NCI-H187 treated with DMSO at 0.1 percent for 48 hours (cell line): ENCODE measurements around the gene ARHGAP22.

Experiments
- DNase-seq: peaks from one replicate; lab custom pipeline; 2025; lab: John Stamatoyannopoulos, UW

Gene ARHGAP22

GRCh38 chr10:48463318-48464003, 141.4 kb downstream of the ARHGAP22 start:
- DNase-seq, result no peak

DNA sequence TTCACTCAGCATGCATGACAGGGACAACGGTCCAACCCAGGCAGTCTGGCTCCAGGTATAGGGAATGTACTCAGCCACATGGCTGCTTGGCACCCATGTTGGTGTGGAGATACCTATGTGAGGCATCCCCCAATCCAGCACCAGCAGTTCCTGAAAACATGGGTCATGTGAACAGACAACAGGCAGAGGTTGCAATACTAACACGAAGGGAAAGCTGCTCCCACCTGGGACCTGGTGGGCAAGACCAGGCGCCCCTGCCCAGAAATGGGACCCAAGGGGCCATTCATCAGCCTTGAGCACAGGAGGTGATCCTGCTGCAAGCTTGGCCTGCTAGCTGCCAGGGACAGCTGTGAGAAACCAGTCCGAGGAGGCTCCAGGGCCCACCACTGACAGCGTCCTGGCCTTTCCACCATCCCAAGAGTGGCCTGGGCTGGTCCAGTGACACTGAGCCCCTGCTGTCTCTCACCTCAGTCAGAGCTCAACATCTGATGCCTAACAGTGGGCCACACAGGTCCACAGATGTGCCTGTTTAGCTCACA, 142.3 kb downstream of the ARHGAP22 start:
- DNase-seq, result no peak

GRCh38 chr10:48461623-48462481, 143.0 kb downstream of the ARHGAP22 start:
- no peak for DNase-seq

- no peak for DNase-seq
Observed at GRCh38 chr10:48460182-48460581, 144.7 kb downstream of the ARHGAP22 start.

DNA sequence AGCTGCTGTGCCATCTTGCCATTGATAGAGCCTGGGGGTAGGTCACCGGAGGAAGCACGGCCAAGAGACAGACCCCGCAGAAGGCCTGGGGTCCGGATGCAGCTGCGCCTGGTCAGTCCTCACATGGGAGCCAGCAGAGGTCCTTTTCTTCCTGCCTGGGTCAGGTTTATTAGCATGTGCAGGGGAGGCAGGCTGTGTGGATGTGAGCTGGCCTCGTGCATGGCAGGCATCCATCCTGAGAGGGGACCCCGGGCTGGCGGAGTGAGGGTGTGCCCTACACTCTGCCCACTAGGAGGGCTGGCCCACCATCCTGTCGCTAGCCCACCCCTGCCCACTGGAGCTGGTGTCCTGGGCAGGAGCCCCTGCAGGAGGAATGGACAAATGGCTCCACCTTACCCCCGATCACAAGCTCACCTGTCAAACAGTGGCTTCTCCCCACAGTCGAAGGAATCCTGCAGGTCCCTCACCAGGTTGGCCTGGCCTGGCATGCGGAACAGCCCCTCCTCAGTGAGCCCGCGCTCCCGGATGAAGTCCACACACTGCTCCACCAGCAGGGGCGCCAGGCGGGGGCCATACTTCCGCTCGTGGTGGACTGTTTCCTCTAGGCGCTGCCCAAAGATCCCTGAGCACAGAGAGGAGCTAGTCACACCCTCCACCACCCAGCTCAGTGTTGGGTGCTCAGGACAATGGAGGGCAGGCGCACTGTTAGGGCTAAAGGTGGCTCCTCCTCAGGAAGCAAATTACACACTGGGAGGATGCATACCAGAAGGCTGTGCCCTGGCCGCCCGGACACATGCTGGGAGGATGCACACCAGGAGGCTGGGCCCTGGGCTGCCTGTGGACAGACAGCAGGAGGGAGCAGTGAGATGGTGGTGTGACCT, 145.4 kb downstream of the ARHGAP22 start:
- DNase-seq, result no peak

- no peak for DNase-seq
Observed at GRCh38 chr10:48458662-48459048, 146.2 kb downstream of the ARHGAP22 start.

- DNase-seq, result no peak
Observed at GRCh38 chr10:48457949-48458661, 146.8 kb downstream of the ARHGAP22 start.

- DNase-seq, result no peak
Observed at GRCh38 chr10:48456808-48457761, 147.8 kb downstream of the ARHGAP22 start.

GRCh38 chr10:48456361-48456804, 148.5 kb downstream of the ARHGAP22 start:
- DNase-seq, result no peak

GRCh38 chr10:48455392-48456151, 149.3 kb downstream of the ARHGAP22 start:
- no peak for DNase-seq

GRCh38 chr10:48455055-48455391, 149.8 kb downstream of the ARHGAP22 start:
- no peak for DNase-seq

GRCh38 chr10:48454302-48455054, 150.4 kb downstream of the ARHGAP22 start:
- DNase-seq, result no peak

DNA sequence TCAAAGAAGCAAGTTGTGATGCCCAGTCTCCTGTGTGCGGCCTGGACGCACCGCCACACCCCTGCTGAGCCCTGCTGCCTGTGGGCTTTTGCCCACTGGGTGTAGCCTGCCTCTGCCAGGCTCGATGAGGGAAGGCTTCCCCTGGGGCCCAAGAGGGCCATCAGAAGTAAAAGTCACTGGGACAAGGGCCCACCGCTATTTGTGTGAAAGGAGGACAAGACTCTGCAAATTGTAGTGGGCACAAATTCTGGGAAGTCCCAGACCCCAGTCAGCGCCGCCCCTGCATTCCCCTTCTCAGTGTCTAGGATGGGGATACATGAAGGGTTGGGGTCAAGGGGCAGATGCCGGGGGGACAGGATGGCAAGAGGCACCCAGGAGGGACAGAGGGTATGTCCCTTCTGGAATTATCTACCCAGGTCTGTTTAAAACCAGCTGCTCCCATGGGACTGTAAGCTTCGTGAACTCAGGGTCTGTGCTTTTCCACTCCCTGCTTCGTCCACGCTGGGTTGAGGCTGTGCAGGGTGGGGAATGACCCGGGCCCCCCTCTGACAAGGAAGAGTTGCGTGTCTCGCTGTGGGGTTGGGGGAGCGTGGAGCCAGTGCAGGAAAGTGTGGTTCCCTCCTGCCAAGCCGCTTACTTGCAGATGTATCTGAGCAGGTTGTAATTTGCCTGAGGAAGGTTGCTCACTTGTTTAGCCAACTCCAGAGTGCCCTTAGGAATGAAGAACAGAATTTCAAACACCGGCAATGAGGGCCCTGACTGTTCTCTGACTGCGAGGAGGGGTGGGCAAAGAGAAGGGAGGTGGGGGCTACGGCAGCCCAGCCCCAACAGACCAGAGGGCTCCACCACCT, 151.2 kb downstream of the ARHGAP22 start:
- DNase-seq, result no peak

GRCh38 chr10:48452879-48453412, 151.9 kb downstream of the ARHGAP22 start:
- DNase-seq, result no peak

DNA sequence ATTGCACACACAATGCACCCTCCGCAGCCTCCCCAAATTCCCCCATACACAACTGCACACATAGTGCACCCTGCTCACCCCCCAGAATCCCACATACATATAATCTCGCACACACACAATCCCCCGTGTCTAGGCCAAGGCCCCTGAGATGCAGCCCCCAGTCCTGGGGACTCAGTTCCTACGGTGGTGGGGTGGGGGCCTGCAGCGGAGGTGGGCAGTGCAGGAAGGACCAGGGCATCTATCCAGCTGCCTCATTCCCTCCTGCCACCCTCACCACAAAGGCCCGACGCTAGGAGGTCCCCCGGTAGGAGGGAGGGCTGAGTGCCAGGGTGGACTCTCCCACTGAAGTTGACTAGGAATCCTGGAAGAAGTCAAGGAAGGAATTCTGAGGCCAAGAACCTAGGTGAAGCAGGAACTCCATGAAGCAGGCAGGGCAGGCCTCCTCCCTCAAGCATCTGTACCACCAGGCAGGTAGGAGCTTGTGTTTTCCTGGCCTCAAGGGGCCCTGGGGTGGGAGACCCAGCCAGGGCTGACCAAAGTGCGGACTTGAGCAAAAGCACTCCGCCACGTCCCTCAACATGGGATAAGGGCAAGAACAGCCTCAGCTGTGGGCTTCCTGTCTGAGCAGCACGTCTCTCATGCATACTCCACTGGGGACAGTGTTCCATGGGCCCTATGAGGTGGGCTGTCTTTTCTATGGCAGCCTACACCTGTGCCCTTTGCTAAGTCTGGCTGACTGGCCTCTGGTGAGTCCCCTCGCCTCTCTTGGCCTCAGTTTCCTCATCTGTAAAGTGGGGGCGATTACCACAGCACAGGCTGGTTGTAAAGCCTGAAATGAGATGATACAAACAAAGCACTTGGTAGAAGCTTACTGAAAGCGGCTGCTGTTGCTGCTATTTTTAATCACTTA, 152.6 kb downstream of the ARHGAP22 start:
- DNase-seq, result no peak

- DNase-seq, result no peak
Observed at GRCh38 chr10:48450741-48451466, 154.0 kb downstream of the ARHGAP22 start.
